ENCODE data around the gene MYO16.
"Not testable (repeated sequence)": the region's sequence is repeated elsewhere in the genome, so short reads cannot be mapped to it uniquely, and the experiment has no call there.

MYO16 gene

GRCh38 chr13:109213714-109214113, 584.3 kb downstream of the MYO16 start:
- Mint-ChIP-seq H3K9me3 (no peaks in the 10 kb centered on the region), H3K27me3 (ENCODE audit: low read depth, poor library complexity) (peaks cover 3% of the 10 kb centered on the region), H3K36me3 (ENCODE audit: low read depth) (no peaks in the 10 kb centered on the region), H3K27ac (no peak overlapping the region), H3K4me1 (peaks cover 23% of the 10 kb centered on the region), H3K4me3 (no peak overlapping the region)
- no peak for DNase-seq
- no peak for TF ChIP-seq CTCF (IDR thresholded peaks at IDR 0.05)

- Mint-ChIP-seq H3K4me1 (peaks cover 23% of the 10 kb centered on the region), H3K9me3 (no peaks in the 10 kb centered on the region), H3K27me3 (ENCODE audit: low read depth, poor library complexity) (peaks cover 3% of the 10 kb centered on the region), H3K27ac (no peak overlapping the region), H3K36me3 (ENCODE audit: low read depth) (no peaks in the 10 kb centered on the region), H3K4me3 (no peak overlapping the region)
- TF ChIP-seq CTCF (IDR thresholded peaks at IDR 0.05) = no peak
- DNase-seq = no peak
Observed at GRCh38 chr13:109214393-109214792, 585.0 kb downstream of the MYO16 start.

GRCh38 chr13:109215377-109215776, 586.0 kb downstream of the MYO16 start:
- peaks cover 3% of the 10 kb centered on the region for H3K27me3 Mint-ChIP-seq (ENCODE audit: low read depth, poor library complexity)
- no peak for TF ChIP-seq CTCF (IDR thresholded peaks at IDR 0.05)
- no peak overlapping the region for H3K27ac Mint-ChIP-seq
- H3K9me3 Mint-ChIP-seq = no peaks in the 10 kb centered on the region
- no peak overlapping the region for H3K4me3 Mint-ChIP-seq
- H3K36me3 Mint-ChIP-seq (ENCODE audit: low read depth) = no peaks in the 10 kb centered on the region
- no peak for DNase-seq
- peaks cover 23% of the 10 kb centered on the region for H3K4me1 Mint-ChIP-seq

GRCh38 chr13:109217510-109217909, 588.1 kb downstream of the MYO16 start:
- not testable (repeated sequence) for H3K4me3 Mint-ChIP-seq; H3K27me3 Mint-ChIP-seq (ENCODE audit: low read depth, poor library complexity); H3K36me3 Mint-ChIP-seq (ENCODE audit: low read depth); H3K4me1 Mint-ChIP-seq; DNase-seq; H3K9me3 Mint-ChIP-seq; H3K27ac Mint-ChIP-seq

- Mint-ChIP-seq H3K27me3 (ENCODE audit: low read depth, poor library complexity) (no peaks in the 10 kb centered on the region), H3K4me1 (no peaks in the 10 kb centered on the region), H3K4me3 (no peak overlapping the region), H3K27ac (no peak overlapping the region), H3K36me3 (ENCODE audit: low read depth) (no peaks in the 10 kb centered on the region), H3K9me3 (peaks cover 27% of the 10 kb centered on the region)
- no peak for DNase-seq
- TF ChIP-seq CTCF (IDR thresholded peaks at IDR 0.05) = no peak
Observed at GRCh38 chr13:109220631-109221030, 591.2 kb downstream of the MYO16 start.

- H3K36me3 Mint-ChIP-seq (ENCODE audit: low read depth) = no peaks in the 10 kb centered on the region
- H3K9me3 Mint-ChIP-seq = peaks cover 27% of the 10 kb centered on the region
- H3K27ac Mint-ChIP-seq = no peak overlapping the region
- DNase-seq = no peak
- no peak overlapping the region for H3K4me3 Mint-ChIP-seq
- H3K27me3 Mint-ChIP-seq (ENCODE audit: low read depth, poor library complexity) = peaks cover 4% of the 10 kb centered on the region
- no peak for TF ChIP-seq CTCF (IDR thresholded peaks at IDR 0.05)
- no peaks in the 10 kb centered on the region for H3K4me1 Mint-ChIP-seq
Observed at GRCh38 chr13:109224033-109224432, 594.6 kb downstream of the MYO16 start.

All from nephron progenitor cell (in vitro differentiated cells).